GM18867 (cell line): ENCODE measurements around the gene RERE.
A peak's percentile ranks its signal among the peaks of the same experiment; 100 is the strongest.
"Not testable (repeated sequence)": the region's sequence is repeated elsewhere in the genome, so short reads cannot be mapped to it uniquely, and the experiment has no call there.

Source experiments
- ATAC-seq: cut with Tn5 transposase; IDR thresholded peaks from one replicate; pipeline ENCODE4 v1.9.1; 2021; ENCODE audit warnings: mild to moderate bottlenecking, moderate library complexity; ENCODE audit not compliant: unreplicated experiment

Gene RERE

DNA sequence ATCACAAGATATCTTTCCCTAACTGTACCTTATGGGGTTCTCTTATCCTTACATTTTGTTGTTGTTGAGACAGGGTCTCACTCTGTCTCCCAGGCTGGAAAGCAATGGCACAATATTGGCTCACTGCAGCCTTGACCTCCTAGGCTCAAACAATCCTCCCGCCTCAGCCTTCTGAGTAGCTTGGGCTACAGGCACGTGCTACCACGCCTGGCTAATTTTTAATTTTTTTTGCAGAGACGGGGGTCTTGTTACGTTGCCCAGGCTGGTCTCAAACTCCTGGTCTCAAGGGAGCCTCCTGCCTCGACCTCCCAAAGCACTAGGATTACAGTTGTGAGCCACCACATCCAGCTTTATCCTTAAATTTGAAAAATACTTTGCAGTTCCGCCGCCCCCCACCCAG is 10.4 kb downstream of the RERE start:
- ATAC-seq: no peak

DNA sequence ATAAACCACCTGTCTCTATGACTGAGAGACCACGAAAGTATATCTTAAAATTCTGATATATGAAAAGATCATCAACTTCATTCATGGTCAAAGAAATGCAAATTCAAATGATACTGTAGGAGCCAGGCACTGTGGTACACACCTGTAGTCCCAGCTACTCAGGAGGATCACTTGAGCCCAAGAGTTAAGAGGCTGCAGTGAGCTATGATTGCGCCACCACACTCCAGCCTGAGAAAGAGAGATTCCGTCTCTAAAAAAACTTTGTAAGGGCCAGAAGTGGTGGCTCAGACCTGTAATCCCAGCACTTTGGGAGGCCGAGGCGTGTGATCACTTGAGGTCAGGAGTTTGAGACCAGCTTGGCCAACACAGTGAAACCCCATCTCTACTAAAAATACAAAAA is 17.0 kb downstream of the RERE start:
- no peak for ATAC-seq

DNA sequence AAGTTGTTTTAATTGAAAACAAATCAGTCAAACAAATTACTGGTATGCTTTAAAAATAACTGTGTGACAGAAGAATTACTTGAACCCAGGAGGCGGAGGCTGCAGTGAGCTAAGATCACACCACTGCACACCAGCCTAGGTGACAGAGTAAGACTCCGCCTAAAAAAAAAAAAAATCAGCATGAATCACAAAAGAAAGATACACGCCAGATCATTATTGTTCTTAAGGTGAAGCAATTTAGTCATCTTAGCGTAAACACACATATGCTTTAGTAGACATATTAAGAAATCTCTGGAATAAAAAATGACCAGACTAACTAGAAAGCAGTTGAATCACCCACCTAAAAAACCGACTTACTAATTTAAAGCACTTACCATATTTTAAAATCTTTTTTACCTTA is 20.2 kb downstream of the RERE start:
- ATAC-seq: no peak

DNA sequence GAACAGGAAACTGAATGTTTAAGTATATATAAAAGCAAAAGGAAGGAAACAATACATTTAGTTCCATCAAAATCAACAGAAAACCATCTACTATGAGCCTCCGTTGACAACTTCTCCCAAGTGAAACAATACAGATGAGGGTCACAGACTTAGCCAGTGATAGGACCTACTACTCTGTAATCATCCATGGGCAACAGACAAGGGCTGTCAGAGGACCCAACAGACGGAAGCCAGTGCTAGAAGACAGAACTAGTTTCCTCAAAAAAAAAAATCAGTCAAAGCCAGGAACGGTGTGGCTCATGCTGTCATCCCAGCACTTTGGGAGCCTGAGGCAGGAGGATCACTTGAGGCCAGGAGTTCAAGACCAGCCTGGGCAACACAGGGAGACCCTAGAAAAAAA is 20.6 kb downstream of the RERE start:
- ATAC-seq: no peak

DNA sequence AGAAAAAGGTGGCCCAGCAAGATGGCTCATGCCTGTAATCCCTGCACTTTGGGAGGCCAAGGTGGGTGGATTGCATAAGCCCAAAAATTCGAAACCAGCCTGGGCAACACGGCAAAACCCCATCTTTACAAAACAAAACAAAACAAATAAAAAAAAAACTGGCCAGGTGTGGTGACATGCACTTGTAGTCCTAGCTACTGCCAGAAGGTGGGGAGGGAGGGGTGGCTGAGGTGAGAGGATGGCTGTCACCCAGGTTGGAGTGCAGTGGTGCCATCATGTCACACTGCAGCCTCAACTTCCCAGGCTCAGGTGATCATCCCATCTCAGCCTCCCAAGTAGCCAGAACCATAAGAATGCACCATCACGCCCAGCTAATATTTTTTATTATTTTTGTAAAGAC is 22.8 kb downstream of the RERE start:
- ATAC-seq: no peak

DNA sequence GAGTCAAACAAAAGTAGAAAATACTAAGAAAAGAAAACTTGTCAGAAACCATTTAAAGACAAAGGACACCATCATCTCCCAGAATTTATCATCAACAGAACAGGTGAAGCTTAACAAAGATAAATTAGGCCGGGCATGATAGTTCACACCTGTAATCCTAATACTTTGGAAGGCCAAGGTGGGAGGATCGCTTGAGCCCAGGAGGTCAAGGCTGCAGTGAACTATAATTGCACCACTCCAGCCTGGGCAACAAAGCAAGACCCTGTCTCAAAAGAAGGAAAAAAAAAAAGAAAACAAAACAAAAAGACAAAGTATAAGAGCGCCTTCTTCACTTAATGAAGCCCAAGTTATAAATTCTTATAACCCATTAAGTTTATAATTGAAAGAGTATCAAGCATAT is 25.6 kb downstream of the RERE start:
- ATAC-seq: no peak

DNA sequence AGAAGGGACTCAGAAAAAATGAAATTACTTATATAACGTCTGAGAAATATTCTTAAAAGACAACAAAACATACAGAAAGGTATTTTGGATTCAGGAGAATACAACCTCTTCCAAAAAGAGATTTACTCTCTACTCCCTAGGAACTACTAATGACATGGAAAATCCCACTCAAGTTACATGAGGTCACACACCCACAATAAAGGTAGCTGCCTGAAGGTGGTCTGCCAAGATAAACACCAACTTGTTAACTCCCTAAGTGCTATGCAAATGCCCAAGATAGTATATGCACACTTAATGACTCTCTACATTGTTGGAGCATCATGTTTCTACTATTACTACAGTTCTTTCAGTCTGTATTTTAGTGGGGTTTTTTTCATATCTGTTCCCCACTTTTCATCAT is 26.5 kb downstream of the RERE start:
- ATAC-seq: no peak

DNA sequence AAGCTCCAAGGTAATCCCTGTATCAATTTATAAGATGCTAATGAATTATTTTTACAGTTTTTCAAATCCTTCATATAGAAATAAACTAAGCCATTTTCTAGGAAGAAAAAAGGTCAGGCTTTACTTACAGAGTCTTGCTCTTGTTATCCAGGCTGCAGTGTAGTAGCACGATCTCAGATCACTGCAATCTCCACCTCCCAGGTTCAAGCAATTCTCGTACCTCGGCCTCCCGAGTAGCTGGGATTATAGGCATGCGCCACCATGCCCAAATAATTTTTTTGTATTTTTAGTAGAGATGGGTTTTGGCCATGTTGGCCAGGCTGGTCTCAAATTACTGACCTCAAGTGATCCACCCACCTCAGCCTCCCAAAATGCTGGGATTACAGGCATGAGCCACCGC is 27.0 kb downstream of the RERE start:
- ATAC-seq: no peak

DNA sequence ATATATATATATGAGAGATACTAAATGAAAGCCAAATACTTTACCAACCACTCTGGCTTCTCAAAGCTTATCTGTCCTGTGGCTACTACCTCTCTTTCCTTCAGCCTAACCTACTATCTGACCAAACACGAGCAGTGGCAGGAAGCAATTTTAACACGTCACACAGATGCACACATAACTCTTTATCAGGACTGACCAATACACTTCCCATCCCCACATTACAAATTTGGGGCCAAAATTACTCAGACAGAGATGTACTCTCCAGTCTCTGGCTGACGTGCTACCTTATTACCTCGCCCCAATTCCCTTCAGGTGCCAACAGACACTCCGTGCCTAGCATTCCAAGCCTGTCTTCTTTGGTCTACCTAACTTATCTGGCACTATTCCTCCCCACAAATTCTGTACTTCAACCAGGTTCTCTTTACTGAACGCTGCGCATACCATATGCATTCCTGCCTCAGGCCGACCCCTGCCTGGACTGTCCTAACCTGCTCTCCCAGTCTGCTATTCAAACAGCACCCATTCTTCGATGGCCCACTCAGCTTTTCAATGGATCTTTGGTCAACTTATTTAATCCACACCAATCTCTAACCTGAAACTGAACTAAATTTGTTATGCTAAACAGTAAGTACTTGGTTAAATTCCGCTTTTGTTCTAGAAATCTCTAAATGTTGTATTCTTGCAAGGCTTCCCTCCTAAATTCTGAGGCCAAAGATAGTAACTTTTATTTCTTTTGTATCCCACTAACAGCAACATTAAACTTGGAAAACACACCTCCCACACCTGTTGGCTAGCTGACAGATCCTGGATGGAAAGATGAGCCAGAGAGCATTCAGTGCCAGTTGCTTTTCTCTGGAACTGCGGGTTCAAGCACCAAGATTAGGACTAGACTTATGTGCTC is 27.9 kb downstream of the RERE start:
- no peak for ATAC-seq

DNA sequence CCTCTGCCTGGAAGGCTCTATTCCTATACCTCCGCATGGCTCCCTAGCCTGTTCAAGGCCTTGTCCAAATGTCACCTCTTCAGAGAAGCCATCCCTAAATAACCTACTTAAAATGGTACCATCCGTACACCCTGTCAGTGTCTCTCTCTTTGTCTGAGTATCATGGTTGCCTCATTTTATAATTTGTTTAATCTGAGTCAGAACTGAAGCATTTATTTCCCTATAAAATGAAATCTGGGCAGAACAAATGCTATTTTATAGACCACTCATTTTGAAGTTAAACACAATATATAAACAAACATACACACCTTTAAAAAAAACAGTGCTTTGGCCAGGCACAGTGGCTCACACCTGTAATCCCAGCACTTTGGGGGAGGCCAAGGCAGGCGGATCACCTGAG is 30.2 kb downstream of the RERE start:
- ATAC-seq: no peak

DNA sequence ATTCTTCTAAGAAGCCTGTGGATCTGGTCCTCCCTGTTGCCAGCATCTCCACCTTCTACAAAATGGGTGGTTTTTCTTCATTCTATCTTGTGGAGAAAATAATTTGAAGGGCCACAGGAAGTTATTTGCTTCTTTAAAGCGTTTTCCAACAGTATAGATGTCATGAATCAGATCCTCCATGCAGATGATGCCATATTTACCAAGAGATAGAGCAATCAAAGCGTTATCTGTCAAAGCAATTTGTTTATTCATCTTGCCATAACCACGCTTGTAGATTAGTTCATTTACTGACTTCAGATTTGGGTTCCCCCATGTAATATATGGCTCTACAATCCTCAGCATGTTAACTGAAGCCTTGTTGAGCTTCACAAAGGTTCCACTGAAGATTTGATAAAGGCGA is 31.2 kb downstream of the RERE start:
- ATAC-seq: not testable (repeated sequence)

DNA sequence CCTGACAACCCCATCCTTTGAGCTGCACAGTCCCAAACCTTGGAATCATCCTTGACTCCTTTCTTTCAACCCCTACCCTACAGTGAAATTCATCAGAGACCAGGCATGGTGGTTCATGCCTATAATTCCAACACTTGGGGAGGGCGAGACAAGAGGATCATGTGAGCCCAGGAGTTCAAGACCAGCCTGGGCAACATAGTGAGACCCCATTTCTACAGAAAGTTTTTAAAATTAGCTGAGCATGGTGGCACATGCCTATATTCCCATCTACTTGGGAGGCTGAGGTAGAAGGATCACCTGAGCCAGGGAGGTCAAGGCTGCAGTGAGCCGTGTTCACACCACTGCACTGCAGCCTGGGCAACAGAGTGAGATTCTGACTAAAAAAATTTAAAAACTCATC is 34.5 kb downstream of the RERE start:
- ATAC-seq: no peak

DNA sequence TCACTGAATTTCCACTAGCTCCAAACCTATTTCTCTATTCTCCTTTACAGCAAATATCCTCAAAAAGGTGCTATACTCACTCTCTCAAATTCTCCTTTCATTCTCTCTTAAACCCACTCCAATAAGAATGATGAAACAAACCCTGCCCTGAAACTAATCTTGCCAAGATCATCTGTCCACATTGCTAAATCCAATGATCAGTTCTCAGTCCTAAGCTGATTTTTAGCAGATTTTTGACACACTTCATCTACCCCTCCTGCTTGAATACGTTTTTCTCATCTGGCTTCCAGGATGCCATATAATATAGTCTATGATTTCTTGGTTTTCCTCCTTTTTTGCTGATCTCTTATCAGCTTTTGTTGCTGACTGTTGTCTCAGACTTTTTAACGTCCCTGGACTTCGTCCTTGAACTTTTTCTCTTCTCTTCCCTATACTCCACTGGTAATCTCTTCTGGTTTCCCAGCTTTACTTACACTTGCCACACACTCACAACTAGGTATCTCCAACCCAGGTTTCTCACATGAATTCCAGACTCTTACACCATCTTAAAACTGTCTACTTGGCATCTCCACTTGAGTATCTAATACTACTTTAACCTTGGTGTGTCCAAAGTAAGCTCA is 35.3 kb downstream of the RERE start:
- no peak for ATAC-seq

DNA sequence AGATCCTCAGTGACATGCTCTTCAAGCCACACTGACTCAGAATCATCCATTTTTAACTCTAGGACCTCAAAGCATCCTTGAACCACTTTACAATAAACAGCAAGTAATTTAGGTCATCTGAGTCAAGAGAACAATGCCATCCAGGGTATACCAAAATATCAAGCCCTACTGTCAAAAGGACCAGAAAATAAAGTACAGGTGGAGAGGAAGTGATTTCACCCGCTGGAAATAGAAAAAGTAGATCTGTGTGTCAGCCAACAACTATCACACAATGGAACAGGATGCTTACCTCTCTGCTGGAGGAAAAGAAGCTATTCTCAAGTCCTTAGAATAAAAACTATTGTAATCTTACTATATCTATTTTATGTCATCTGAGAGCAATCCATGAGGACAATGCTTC is 37.0 kb downstream of the RERE start:
- no peak for ATAC-seq

DNA sequence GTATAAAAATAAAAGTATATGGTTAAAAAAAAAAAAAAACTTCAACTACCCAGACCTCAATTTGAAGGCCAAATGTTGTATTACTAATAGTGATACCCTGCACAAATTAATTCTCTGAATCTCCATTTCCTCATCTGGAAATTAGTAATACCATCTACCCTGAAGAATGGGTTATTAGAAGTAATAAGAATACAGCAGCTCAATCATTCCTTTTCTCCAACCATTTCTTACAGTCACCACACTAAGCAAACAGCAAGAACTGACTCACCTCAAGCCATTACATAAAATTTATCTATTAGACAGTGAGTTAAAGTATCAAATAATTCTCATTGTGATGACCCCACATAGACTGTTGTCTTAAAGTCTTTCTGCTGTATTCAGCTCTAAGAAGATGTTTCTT is 39.6 kb downstream of the RERE start:
- ATAC-seq: no peak

DNA sequence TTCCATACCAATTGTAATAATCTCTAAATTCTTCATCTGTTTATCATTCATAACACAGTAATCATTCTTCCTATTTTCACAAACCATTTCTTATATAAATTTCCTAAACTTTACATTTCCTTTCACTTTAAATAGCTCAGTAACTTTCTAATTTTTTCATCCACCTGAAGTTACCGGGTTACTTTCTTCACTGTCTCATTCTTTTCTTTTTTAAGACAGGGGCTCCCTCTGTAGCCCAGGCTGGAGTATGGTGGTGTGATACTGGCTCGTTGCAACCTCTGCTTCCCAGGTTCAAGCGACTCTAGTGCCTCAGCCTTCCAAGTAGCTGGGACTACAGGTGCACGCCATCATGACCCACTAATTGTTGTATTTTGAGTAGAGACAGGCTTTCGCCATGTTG is 41.3 kb downstream of the RERE start:
- no peak for ATAC-seq

DNA sequence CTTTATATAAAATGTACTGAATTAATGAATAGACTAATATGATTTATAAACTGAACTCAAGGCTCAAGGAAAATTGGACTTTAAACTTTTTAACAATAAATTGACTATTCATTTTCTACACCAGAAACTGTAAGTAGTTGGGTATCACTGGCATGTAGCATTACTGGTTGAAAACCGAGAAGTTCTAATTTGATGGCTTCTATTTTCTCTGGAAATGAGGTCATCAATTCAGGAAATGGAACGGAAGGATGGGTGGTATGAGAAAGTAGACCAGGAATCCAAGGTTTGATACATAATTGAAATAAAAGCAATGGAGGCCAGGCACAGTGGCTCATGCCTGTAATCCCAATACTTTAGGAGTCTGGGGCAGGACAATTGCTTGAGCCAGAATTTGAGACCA is 50.4 kb downstream of the RERE start:
- ATAC-seq: no peak

DNA sequence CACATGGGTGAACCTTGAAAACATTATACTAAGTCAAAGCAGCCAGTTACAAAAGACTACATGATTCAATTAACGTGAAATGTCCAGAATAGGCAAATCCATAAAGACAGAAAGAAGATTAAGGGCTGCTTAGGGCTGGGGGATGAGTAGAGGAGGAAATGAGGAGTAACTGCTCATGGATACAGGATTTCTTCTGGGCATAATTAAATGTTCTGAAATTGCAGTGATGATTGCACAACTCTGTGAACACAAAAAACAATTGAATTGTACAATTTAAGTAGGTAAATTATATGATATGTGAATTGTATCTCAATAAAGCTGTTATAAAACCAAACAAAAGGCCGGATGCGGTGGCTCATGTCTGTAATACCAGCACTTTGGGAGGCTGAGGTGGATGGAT is 52.2 kb downstream of the RERE start:
- no peak for ATAC-seq

DNA sequence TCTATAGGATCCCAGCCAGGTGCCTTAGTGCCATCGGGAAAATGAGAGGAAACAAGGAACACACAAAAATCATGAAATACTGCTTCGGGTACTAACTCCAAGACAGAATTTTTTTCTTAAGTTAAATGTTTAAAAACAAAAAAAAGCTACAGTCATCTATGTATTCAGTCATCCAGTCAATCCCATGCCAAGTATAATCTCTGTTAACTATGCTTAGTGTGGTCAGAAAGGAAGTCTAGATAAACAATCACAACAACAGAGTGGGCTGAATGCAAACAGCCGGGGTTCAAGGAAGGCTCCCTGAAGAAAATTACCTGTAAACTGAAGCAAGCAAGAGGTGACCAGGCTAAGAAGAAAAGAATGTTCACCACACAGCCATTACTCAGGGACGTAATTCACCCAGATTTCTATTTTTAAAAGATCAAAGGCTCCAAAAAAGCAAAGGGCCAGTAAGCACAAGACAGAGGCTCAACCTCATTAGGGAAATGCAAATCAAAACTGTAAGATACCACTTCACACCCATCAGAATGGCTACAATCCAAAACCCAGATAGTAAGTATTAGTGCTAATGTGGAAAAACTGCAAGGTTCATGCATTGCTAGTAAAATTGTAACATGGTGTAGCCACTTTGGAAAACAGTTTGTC is 53.0 kb downstream of the RERE start:
- peak; percentile 37 for ATAC-seq

DNA sequence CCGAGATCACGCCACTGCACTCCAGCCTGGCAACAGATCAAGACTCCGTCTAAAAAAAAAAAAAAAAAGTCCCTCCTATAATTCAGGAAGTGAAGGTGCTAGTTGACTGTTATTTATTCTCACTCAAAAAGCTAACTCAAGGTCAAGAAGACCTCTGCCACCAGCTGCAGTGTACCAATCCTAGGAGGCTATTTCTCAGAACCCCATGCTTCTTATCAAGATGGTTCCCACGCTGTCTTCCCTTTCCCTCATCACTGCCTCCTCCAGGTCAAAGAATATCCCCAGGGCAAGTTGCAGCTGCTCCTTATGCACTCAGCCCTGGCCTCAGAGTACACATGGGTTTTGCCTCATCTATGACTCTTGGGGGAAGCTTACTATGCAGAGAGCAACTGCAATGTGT is 53.6 kb downstream of the RERE start:
- ATAC-seq: peak; percentile 51

DNA sequence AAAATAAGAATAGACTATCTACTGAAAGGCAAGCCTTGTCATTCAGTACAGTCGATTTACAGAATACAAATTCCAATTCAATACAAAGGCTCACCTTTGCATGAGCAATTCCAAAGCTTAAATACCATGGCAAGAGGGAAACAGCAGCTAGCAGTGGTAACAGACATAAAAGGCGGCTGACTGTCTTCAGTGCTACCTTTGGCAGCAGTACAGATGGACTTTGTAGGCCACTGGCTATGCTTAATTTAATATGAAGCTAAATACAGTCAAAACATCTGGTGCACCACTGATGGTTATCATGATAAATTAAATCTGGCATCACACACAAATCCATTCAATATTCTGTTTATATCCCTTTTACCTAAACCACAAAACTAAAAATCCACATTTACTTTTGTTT is 62.4 kb downstream of the RERE start:
- no peak for ATAC-seq

DNA sequence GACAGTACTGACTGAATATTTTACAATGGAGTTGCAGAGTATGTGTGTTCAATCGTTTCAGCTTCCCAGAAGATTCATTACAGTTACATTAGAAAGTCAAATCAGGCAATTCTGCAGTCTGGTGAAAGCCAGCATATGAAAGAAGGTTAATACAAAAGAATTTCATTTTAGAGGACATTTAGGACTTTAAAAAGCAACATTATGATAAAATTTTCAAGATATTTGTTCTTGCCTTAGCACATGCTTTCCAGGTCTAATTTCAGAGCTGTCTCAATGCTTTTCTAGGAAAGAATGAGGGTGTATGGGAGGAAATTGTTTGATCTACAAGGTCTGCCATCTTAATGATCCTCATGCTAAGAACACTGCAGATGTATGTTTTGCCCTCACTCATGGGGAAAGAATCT is 63.2 kb downstream of the RERE start:
- no peak for ATAC-seq
